ENCODE results near the gene SLC10A3.

DNA sequence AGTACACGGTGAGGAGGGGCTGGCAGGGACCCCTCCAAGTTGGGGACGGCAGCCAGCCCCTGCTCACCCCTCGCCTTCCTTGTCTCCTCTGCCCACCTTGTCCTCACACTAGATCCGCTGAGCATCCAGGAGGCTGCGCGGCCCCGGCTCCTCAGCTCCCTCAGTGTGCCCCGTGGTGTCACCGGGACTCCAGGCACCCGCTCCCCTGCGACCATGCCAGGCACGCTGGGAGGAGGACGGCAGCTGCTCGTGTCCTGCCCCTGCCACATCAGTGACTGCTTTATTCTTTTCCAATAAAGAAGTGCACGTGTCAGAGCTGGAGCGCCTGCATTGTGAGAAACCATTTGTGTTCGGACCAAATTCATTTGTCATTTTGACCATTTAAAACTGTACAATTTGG lies 40.1 kb downstream of the SLC10A3 start:
- TF ChIP-seq, protein P1, sequence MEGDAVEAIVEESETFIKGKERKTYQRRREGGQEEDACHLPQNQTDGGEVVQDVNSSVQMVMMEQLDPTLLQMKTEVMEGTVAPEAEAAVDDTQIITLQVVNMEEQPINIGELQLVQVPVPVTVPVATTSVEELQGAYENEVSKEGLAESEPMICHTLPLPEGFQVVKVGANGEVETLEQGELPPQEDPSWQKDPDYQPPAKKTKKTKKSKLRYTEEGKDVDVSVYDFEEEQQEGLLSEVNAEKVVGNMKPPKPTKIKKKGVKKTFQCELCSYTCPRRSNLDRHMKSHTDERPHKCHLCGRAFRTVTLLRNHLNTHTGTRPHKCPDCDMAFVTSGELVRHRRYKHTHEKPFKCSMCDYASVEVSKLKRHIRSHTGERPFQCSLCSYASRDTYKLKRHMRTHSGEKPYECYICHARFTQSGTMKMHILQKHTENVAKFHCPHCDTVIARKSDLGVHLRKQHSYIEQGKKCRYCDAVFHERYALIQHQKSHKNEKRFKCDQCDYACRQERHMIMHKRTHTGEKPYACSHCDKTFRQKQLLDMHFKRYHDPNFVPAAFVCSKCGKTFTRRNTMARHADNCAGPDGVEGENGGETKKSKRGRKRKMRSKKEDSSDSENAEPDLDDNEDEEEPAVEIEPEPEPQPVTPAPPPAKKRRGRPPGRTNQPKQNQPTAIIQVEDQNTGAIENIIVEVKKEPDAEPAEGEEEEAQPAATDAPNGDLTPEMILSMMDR (IDR thresholded peaks at IDR 0.05), result no peak
- TF ChIP-seq EZH2 (IDR thresholded peaks at IDR 0.05; ENCODE audit: borderline replicate concordance, insufficient read depth, low read depth, low read length, poor library complexity, severe bottlenecking), result no peak

All from B cell (primary cell).